Pons (tissue), 1 donor: ENCODE measurements around the gene TCF4.

Source experiments
- DNase-seq: peaks from one replicate; pipeline ENCODE4 v3.0.0-alpha.2; 2016; ENCODE audit warnings: low spot score

Gene TCF4

GRCh38 chr18:55407774-55408535 is 180.0 kb downstream of the TCF4 start:
- DNase-seq = peak; percentile 95

GRCh38 chr18:55407191-55407590 is 180.8 kb downstream of the TCF4 start:
- DNase-seq = peak; percentile 76

DNA sequence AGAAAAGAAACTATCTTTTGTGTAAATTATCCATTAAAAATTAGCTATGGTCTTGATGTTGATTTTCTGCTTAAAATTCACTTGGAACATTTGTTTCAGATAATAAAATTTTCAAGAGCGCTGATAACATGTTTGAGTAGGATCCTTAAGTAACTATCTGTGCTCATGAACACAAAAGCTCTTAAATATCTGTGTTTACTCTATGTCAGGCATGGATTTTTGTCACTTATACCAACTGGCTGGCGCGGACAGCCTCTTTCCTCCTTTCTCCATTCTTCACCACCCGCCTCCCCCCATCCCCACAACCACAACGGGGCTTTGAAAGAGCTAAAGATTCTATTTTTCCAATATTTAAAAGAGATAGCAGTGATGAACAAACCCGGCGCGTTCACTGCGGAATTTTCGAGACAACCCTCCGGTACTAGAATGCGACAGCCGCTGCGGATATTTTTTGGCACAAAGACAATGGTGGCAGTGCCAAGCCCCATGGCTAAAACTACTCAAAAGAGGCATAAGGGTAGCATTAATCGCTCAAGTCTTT is 181.5 kb downstream of the TCF4 start:
- DNase-seq = peak; percentile 72

GRCh38 chr18:55405893-55406406 is 182.0 kb downstream of the TCF4 start:
- peak; percentile 94 for DNase-seq

DNA sequence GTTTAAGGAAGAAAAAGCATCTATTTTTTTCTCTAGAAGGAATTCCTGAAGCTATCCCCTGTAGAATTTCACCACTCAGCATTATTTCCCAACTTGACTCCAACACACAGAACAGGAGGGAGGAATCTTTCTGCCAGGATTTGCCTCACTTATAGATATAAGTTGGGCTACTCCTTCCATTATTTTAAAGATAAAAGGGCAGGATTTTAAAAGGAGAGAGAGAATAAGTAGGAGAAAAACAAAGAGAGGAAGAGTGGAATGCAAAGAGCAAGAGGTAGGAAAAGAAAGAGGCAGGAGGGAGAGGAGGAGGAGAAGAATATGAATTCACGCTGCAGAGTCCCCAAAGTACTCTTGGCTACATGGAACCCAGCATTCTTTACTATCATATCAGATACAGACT is 182.5 kb downstream of the TCF4 start:
- DNase-seq = no peak

DNA sequence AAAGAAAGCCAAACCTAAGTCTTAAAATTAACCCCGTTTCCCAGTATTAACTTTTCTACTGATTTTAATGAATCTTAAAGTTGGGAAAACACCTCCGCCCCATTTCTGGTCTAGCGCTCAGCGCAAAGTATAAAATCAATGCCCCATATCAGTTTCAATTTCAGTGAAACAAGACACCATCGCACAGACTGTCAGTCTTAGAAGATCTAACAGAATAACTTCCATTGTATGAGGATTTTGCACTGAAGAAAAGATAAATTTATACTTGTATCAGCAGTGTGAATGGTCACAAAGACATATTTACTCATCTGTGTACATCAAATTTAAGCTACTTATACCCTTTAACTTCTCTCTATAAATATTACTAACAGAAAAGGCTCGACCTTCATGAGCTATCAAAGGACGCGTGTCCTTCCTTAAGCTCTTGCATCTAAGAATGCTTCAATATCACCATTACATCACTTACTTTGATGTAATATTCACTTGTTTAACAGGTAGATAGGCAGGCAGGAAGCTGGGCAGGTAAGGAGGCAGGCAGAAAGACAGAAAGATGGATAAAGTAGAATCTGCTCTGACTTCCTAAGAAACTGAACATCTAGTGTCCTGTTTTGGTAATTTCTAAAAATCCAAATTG is 183.0 kb downstream of the TCF4 start:
- DNase-seq = peak; percentile 72

DNA sequence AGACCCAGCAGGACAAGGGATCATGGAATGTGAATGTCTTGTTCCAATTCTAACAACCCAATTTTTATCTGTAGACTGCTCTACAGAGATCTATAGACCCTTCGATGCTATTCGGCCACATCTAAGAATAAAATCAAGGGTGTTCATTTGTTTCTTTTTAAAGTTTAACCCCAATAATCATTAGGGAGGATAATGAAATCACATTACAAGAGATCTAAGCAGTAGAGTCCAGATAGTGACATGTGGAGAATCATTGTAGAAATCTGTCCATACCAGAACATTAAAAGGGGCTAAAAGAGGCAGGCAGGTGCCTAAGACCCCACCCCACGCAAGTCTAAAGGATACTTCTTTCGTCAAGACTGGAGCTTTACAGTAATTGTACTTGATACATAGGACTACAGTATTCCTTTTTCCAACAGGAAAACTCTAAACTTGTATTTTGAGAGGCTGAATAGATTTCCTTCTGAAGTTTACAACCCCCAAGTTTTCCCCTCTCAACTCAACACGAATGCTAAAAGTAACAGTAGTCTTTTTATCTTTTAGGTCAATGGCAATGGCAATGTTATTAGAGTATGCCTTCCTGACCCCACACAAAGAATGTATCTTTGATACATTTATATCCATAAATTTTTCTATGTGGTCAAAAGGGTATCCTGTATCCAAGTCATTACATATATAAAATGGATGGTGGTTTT is 183.7 kb downstream of the TCF4 start:
- peak; percentile 58 for DNase-seq

- no peak for DNase-seq
Measured at GRCh38 chr18:55403421-55403949, 184.5 kb downstream of the TCF4 start.

DNA sequence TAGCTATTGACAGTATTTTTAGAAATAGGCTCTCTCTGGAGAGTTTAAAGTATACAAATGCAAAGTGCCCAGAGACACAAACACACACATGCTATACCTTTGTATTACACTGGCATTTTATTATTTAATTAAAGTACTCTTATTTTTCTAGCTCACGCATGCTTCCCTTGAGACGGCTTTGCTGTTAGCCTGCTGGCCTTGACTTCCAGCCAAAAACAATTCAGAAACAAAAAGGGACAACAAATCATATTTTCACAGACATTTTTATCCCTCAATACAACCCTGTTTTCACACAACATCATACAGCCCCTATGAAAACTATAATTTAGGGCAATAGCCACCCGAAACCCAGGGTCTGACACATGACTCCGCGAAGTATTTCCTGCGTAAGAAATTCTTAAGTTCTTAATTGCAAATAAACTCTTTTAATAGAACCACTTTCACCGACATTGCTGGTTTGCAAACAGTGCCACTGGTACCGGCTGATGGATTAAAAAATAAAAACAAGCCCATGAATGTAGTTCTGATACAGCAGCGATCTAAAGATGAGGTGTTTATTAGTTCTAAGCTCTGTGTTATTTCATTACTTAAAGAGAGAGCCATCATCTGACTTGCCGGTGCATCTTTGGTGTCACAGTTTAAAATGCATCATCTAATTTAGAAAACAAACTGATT is 185.1 kb downstream of the TCF4 start:
- peak; percentile 83 for DNase-seq

DNA sequence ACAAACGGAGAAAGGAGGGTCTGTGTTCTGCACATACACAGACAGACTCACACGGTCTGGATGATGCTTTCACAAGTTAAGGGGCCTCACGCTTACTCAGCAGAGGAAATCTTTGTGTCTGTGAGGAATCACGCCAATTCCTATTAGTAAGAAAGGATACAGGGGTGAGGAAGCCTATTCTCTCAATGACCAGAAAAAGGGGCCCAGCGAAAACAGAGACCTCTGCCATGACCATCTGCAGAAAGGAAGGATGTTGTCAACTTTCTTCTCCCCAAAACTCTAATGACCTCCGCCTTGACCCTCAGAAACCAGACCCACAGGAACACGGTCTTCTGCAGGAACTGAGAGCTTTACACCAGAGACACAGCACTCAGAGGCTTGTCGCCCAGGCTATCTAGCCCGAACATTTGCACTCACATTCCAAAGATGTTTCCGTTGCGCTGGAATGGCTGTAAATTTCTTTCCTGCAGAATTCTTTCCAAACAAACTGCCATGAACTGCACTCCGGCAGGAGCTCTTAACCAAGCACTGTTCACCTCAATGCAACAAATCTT is 186.3 kb downstream of the TCF4 start:
- peak; percentile 79 for DNase-seq

- DNase-seq = peak; percentile 79
Measured at GRCh38 chr18:55400590-55401541, 187.1 kb downstream of the TCF4 start.

DNA sequence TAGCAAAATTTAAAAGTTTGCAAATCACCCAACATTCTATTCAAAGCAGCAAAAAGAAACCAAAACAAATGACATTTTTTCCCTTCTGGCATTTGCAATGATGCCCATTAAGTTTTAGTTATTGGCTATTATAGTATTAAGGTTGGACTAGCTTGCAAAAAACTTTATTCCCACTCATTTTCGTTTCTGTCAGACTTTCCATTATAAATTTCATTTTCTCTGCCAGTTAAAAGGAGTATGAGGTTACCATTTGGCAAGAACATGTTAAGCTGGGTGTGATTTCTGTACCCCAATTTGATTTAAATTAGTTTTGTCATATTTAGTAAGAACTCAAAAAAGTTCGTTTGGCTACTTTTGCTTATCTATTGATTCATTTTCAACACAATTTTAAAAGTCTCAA is 187.9 kb downstream of the TCF4 start:
- DNase-seq = peak; percentile 48

DNA sequence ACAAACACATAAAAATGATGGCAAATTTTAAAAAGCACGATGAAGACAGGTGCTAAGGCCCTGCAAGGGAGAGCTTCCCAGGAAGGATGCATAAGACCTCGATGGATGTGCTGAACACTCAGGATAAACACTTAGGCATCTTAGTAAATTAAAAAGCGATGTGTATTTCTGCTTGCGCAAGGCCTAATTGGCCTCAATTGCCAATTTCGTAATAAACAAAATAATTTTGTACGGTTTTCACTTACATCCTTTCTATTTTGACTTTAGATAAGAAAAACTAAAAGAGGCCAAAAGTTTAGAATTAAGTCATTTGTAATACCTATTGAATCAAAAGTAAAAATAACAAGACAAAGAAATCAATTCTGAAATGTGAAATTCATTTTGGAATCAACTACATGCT is 189.1 kb downstream of the TCF4 start:
- DNase-seq = peak; percentile 60

GRCh38 chr18:55396979-55397378 is 191.0 kb downstream of the TCF4 start:
- peak; percentile 46 for DNase-seq

DNA sequence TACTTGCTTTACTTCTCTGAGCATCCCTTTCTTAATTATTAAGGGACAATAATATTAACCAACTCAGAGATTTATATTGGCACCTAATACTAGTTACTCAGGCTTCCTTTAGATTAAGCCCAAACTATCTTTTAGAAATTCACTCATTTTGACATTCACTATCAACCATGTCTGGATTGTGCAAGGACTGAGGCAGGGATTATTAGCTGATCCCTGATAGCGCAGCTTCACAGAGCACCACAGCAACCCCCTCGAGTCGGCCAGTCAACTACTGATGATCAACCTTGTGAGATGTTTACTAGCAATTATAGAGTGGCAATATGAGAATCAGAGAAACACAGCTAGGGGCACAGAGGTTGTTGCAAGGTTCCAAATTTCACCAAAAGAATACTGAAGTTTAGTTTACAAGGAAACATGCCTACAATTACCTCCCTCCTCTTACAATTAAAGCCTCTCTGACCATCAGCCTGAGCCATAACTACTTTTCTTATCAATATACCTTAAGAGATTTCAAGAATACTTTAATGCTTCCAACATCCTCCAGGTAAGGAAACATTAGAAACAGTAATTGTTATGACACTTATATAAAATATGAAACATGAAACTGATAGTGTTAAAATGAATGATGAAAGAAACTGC is 191.6 kb downstream of the TCF4 start:
- DNase-seq = peak; percentile 62

DNA sequence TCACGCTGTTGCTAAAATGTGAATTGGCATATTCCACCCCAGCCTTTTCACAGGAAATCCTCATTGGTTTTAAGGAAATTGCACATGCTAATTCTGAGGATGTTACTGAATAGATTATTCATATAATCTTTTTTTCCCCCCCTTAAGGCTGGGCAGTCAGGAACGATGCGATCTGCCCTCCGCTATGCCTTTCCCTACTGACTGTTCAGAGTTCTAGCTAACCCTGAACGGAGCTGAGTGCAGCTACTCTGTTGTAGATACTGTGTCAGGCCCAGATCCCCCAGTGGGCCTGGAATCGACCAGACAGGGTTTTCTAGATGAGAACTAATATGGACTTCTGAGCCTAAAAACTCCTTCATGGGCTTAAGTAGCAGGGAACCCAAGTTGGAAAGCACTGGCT is 192.2 kb downstream of the TCF4 start:
- DNase-seq = no peak

GRCh38 chr18:55390898-55391297 is 197.1 kb downstream of the TCF4 start:
- no peak for DNase-seq

GRCh38 chr18:55387139-55387984 is 200.6 kb downstream of the TCF4 start:
- DNase-seq = peak; percentile 75

- DNase-seq = peak; percentile 30
Measured at GRCh38 chr18:55386545-55386944, 201.4 kb downstream of the TCF4 start.
